ENCODE results near the gene KIF19.

GRCh38 chr17:74289688-74290087 lies 36.3 kb upstream of the KIF19 start:
- TF ChIP-seq EZH2 (IDR thresholded peaks at IDR 0.05; ENCODE audit: insufficient read depth, poor library complexity, severe bottlenecking) (no peak), EZH2phosphoT487 (IDR thresholded peaks at IDR 0.05; ENCODE audit: insufficient read depth, low read depth) (no peak)

Data from GM23248 (cell line).